ENCODE data around the gene KRT86. TPM values are rescaled to one million over a fixed set of nuclear protein-coding genes. Genes with fewer than 3 reads are reported as not detected.
A peak's percentile ranks its signal among the peaks of the same experiment; 100 is the strongest.

KRT86 gene
- polyA plus RNA-seq, 1 donor (not counting 4 experiments of a cell fraction or from before 2014, with no cell fraction given) = not detected

- peaks cover 12% of the 10 kb centered on the region for H3K4me1 ChIP-seq (ENCODE audit: control insufficient read depth, extremely low read depth, insufficient read depth, low read length)
- peak overlapping the region; percentile 42 for H2AFZ ChIP-seq (ENCODE audit: control insufficient read depth, low read length)
- no peaks in the 10 kb centered on the region for H3K9me3 ChIP-seq (ENCODE audit: control insufficient read depth, low read depth, low read length)
- no peaks in the 10 kb centered on the region for H3K9me1 ChIP-seq (ENCODE audit: control insufficient read depth, extremely low read depth, insufficient read depth, low read length)
- peak; percentile 15 for DNase-seq (ENCODE audit: low read depth, low spot score)
- TF ChIP-seq EZH2 (IDR thresholded peaks at IDR 0.05; ENCODE audit: low read length) = no peak
- TF ChIP-seq, protein P1, sequence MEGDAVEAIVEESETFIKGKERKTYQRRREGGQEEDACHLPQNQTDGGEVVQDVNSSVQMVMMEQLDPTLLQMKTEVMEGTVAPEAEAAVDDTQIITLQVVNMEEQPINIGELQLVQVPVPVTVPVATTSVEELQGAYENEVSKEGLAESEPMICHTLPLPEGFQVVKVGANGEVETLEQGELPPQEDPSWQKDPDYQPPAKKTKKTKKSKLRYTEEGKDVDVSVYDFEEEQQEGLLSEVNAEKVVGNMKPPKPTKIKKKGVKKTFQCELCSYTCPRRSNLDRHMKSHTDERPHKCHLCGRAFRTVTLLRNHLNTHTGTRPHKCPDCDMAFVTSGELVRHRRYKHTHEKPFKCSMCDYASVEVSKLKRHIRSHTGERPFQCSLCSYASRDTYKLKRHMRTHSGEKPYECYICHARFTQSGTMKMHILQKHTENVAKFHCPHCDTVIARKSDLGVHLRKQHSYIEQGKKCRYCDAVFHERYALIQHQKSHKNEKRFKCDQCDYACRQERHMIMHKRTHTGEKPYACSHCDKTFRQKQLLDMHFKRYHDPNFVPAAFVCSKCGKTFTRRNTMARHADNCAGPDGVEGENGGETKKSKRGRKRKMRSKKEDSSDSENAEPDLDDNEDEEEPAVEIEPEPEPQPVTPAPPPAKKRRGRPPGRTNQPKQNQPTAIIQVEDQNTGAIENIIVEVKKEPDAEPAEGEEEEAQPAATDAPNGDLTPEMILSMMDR (optimal IDR thresholded peaks at IDR 0.05 in 1 of 3, IDR thresholded peaks at IDR 0.05 in 1 of 3, conservative IDR thresholded peaks at IDR 0.05 in 1 of 3; ENCODE audit: extremely low read depth in 1 of 3, insufficient read depth in 2 of 3, low read length in 3 of 3) = peak in 1 of 3 experiments; percentile 10
- H3K9ac ChIP-seq (ENCODE audit: control insufficient read depth, extremely low read depth, insufficient read depth, low read length) = no peak overlapping the region
- dilution Hi-C loops (cut with MboI; ENCODE audit: extremely low pct_ligation_motif_present, low sequenced_read_pairs) = no loop called here
- H3K4me3 ChIP-seq (ENCODE audit: control insufficient read depth in 2 of 3, extremely low read depth in 1 of 3, insufficient read depth in 2 of 3, low read depth in 1 of 3, low read length in 3 of 3) = no peak overlapping the region
- peaks cover 3% of the 10 kb centered on the region for H3K27me3 ChIP-seq (ENCODE audit: control insufficient read depth, extremely low read depth, insufficient read depth, low read length)
- H3K79me2 ChIP-seq (ENCODE audit: control insufficient read depth, insufficient read depth, low read length) = no peaks in the 10 kb centered on the region
- H3K27ac ChIP-seq (ENCODE audit: control insufficient read depth, insufficient read depth, low read length) = no peak overlapping the region
- H3K36me3 ChIP-seq (ENCODE audit: control insufficient read depth in 2 of 2, extremely low read depth in 1 of 2, insufficient read depth in 2 of 2, low read length in 2 of 2) = no peaks in the 10 kb centered on the region
- H3K4me2 ChIP-seq (ENCODE audit: control insufficient read depth, extremely low read depth, insufficient read depth, low read depth, low read length) = peak overlapping the region; percentile 40
- H4K20me1 ChIP-seq (ENCODE audit: control insufficient read depth, extremely low read depth, insufficient read depth, low read length) = no peaks in the 10 kb centered on the region
- peak; percentile 87 for FAIRE-seq
Observed at GRCh38 chr12:52338241-52338960, 64.0 kb downstream of the KRT86 start.

DNA sequence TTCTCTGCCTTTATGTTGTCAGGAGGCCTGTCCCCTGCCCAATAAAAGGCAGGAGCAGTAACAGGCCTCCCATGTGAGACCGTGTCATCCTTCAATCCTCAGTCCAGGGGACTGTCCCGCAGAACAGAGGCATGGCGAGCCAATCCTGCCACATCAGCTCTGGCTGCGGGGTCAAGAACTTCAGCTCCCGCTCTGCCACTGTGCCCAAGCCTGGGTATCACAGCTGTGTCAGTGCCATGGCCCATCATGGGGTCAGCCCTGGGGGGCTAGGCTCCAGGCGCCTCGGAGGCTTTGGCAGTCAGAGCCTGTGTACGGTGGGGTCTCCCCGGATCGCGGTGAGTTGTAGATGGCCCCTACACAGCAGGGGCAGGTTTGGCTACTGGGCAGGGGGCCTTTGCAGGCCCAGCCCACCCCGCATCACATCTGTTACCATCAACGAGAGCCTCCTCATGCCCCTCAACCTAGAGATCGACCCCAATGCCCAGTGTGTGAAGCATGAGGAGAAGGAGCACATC, 66.7 kb downstream of the KRT86 start:
- Histone ChIP-seq H4K20me1 (ENCODE audit: control insufficient read depth, extremely low read depth, insufficient read depth, low read length) (no peaks in the 10 kb centered on the region), H3K27ac (ENCODE audit: control insufficient read depth, insufficient read depth, low read length) (no peak overlapping the region), H3K9ac (ENCODE audit: control insufficient read depth, extremely low read depth, insufficient read depth, low read length) (no peak overlapping the region), H3K36me3 (ENCODE audit: control insufficient read depth in 2 of 2, extremely low read depth in 1 of 2, insufficient read depth in 2 of 2, low read length in 2 of 2) (no peaks in the 10 kb centered on the region), H3K4me2 (ENCODE audit: control insufficient read depth, extremely low read depth, insufficient read depth, low read depth, low read length) (no peak overlapping the region), H3K4me3 (ENCODE audit: control insufficient read depth in 2 of 3, extremely low read depth in 1 of 3, insufficient read depth in 2 of 3, low read depth in 1 of 3, low read length in 3 of 3) (no peak overlapping the region), H3K27me3 (ENCODE audit: control insufficient read depth, extremely low read depth, insufficient read depth, low read length) (peaks cover 3% of the 10 kb centered on the region), H2AFZ (ENCODE audit: control insufficient read depth, low read length) (no peak overlapping the region), H3K79me2 (ENCODE audit: control insufficient read depth, insufficient read depth, low read length) (no peaks in the 10 kb centered on the region), H3K9me1 (ENCODE audit: control insufficient read depth, extremely low read depth, insufficient read depth, low read length) (no peaks in the 10 kb centered on the region), H3K4me1 (ENCODE audit: control insufficient read depth, extremely low read depth, insufficient read depth, low read length) (peaks cover 21% of the 10 kb centered on the region), H3K9me3 (ENCODE audit: control insufficient read depth, low read depth, low read length) (no peaks in the 10 kb centered on the region)
- dilution Hi-C loops (cut with MboI; ENCODE audit: extremely low pct_ligation_motif_present, low sequenced_read_pairs) = no loop called here
- FAIRE-seq = no peak
- TF ChIP-seq, protein P1 (optimal IDR thresholded peaks at IDR 0.05 in 1 of 3, IDR thresholded peaks at IDR 0.05 in 1 of 3, conservative IDR thresholded peaks at IDR 0.05 in 1 of 3; ENCODE audit: extremely low read depth in 1 of 3, insufficient read depth in 2 of 3, low read length in 3 of 3) = no peak
- no peak for TF ChIP-seq EZH2 (IDR thresholded peaks at IDR 0.05; ENCODE audit: low read length)
- DNase-seq (ENCODE audit: low read depth, low spot score) = no peak

Measured in keratinocyte (primary cell).